DND-41 (cell line): ENCODE data around the gene RBM6.

Experiments
- CTCF ChIP-seq: IDR thresholded peaks from 2 replicates; pipeline ENCODE4 v1.5.1; 2012; ENCODE audit warnings: borderline replicate concordance, low read length, moderate library complexity, mild to moderate bottlenecking; ENCODE audit not compliant: poor library complexity, severe bottlenecking; ENCODE audit errors: extremely low read depth
- EZH2 ChIP-seq: IDR thresholded peaks from 3 replicates; pipeline ENCODE4 v1.6.1; 2012; ENCODE audit warnings: borderline replicate concordance, low read depth, mild to moderate bottlenecking, moderate library complexity, low read length, inconsistent platforms; ENCODE audit not compliant: severe bottlenecking

- TF ChIP-seq CTCF: no peak
- TF ChIP-seq EZH2: no peak
Observed at GRCh38 chr3:49911611-49912010, 28.3 kb upstream of the RBM6 start.
